Neural cell (in vitro differentiated cells): Measurements from ENCODE around the gene GPR180. TPM values are rescaled to one million over a fixed set of nuclear protein-coding genes. Genes with fewer than 3 reads are reported as not detected.
A peak's percentile ranks its signal among the peaks of the same experiment; 100 is the strongest.

Experiments
- H2AFZ ChIP-seq: fragments of 200-600, 300-800 bp; sonication (generic), shearing (Covaris generic); 2 replicates; pipeline ENCODE4 v1.6.0; 2014; ENCODE audit warnings: low read depth, mild to moderate bottlenecking, antibody characterized with exemption, low read length, moderate library complexity
- H3F3A ChIP-seq: fragments of 200-600 bp; shearing (Covaris generic); 2 replicates; pipeline ENCODE4 v1.6.1; 2016; ENCODE audit warnings: mild to moderate bottlenecking, moderate library complexity, mixed read lengths, antibody characterized with exemption, low read length; ENCODE audit not compliant: insufficient read depth, poor library complexity, severe bottlenecking
- H3K27ac ChIP-seq: fragments of 200-600, 300-800 bp; sonication (generic), shearing (Covaris generic); 2 replicates; pipeline ENCODE4 v1.5.1; 2014; ENCODE audit warnings: mild to moderate bottlenecking, low read length, moderate library complexity
- H3K27me3 ChIP-seq: fragments of 300-800, 200-600 bp; sonication (generic), shearing (Covaris generic); 2 replicates; pipeline ENCODE4 v1.6.0; 2014; ENCODE audit warnings: mild to moderate bottlenecking, low read depth, low read length, moderate library complexity; ENCODE audit not compliant: insufficient read depth
- H3K36me3 ChIP-seq: fragments of 300-800, 200-600 bp; sonication (generic), shearing (Covaris generic); 2 replicates; pipeline ENCODE4 v1.5.1; 2014; ENCODE audit warnings: mild to moderate bottlenecking, antibody characterized with exemption, low read length, moderate library complexity; ENCODE audit not compliant: insufficient read depth
- H3K4me2 ChIP-seq: fragments of 300-800, 200-600 bp; sonication (generic), shearing (Covaris generic); 2 replicates; pipeline ENCODE4 v1.6.0; 2014; ENCODE audit warnings: mild to moderate bottlenecking, low read length
- H3K4me3 ChIP-seq: fragments of 300-800, 200-600 bp; sonication (generic), shearing (Covaris generic); 2 replicates; pipeline ENCODE4 v1.5.1; 2014; ENCODE audit warnings: mild to moderate bottlenecking, low read length, moderate library complexity
- H3K79me2 ChIP-seq: fragments of 200-600 bp; shearing (Covaris generic); replicated peaks from 2 replicates; pipeline ENCODE4 v1.6.0; 2014; ENCODE audit warnings: mild to moderate bottlenecking, low read length, moderate library complexity; ENCODE audit not compliant: insufficient read depth
- H3K9ac ChIP-seq: fragments of 300-800, 200-600 bp; sonication (generic), shearing (Covaris generic); 2 replicates; pipeline ENCODE4 v1.6.1; 2016; ENCODE audit warnings: mild to moderate bottlenecking, low read length, mixed read lengths
- H3K9me2 ChIP-seq: fragments of 200-600 bp; shearing (Covaris generic); 2 replicates; pipeline ENCODE4 v1.6.1; 2016; ENCODE audit warnings: mild to moderate bottlenecking, low read length, mixed read lengths; ENCODE audit not compliant: insufficient read depth
- H3K9me3 ChIP-seq: fragments of 200-600, 300-800 bp; sonication (generic), shearing (Covaris generic); 2 replicates; pipeline ENCODE4 v1.6.1; 2016; ENCODE audit warnings: mild to moderate bottlenecking, mixed run types, low read length, moderate library complexity, mixed read lengths
- H4K20me1 ChIP-seq: fragments of 200-600 bp; shearing (Covaris generic); 2 replicates; pipeline ENCODE4 v1.6.1; 2016; ENCODE audit warnings: mild to moderate bottlenecking, mixed run types; ENCODE audit not compliant: insufficient read depth
- EP300 ChIP-seq: fragments of 450-650 bp; conservative IDR thresholded peaks from 2 replicates; pipeline ENCODE4 v1.6.1; 2014; ENCODE audit warnings: antibody characterized with exemption, mild to moderate bottlenecking, moderate library complexity; ENCODE audit not compliant: poor library complexity, severe bottlenecking
- EZH2 ChIP-seq: fragments of 200-600, 300-800 bp; shearing (Covaris generic), sonication (generic); IDR thresholded peaks from 2 replicates; pipeline ENCODE4 v1.6.1; 2014; ENCODE audit warnings: antibody characterized with exemption, low read length, borderline replicate concordance, mild to moderate bottlenecking; ENCODE audit not compliant: insufficient read depth, poor library complexity, severe bottlenecking
- MXI1 ChIP-seq: fragments of 450-650 bp; conservative IDR thresholded peaks from 2 replicates; pipeline ENCODE4 v1.6.1; 2014; ENCODE audit warnings: antibody characterized with exemption, mild to moderate bottlenecking; ENCODE audit not compliant: poor library complexity, severe bottlenecking
- POLR2AphosphoS5 ChIP-seq: IDR thresholded peaks from 2 replicates; pipeline ENCODE4 v1.6.1; 2012
- RAD21 ChIP-seq: fragments of 450-650 bp; conservative IDR thresholded peaks from 2 replicates; pipeline ENCODE4 v1.6.1; 2014; ENCODE audit warnings: antibody characterized with exemption, mild to moderate bottlenecking, moderate library complexity
- SMC3 ChIP-seq: fragments of 450-650 bp; conservative IDR thresholded peaks from 2 replicates; pipeline ENCODE4 v1.6.1; 2014; ENCODE audit warnings: antibody characterized with exemption, mild to moderate bottlenecking, moderate library complexity; ENCODE audit not compliant: poor library complexity
- TAF1 ChIP-seq: IDR thresholded peaks from 2 replicates; pipeline ENCODE4 v1.6.1; 2012; ENCODE audit warnings: low read depth
- polyA plus RNA-seq: library from polyadenylated mRNA; depleted of rRNA; stranded (reverse); fragments of >200 nt; gene quantifications from 2 replicates; pipeline ENCODE4 v1.2.3, GENCODE V29; 2014
- TF ChIP-seq, protein P1 (sequence below): fragments of 450-650 bp; IDR thresholded peaks from 2 replicates; pipeline ENCODE4 v1.5.1; 2014; ENCODE audit warnings: antibody characterized with exemption, mild to moderate bottlenecking, moderate library complexity; ENCODE audit not compliant: poor library complexity, severe bottlenecking
- TF ChIP-seq, protein P2 (sequence below): IDR thresholded peaks from 2 replicates; pipeline ENCODE4 v1.6.1; 2012; ENCODE audit warnings: borderline replicate concordance

GPR180 gene
- polyA plus RNA-seq, 1 donor from 2014 or later, result 5.7 TPM

DNA sequence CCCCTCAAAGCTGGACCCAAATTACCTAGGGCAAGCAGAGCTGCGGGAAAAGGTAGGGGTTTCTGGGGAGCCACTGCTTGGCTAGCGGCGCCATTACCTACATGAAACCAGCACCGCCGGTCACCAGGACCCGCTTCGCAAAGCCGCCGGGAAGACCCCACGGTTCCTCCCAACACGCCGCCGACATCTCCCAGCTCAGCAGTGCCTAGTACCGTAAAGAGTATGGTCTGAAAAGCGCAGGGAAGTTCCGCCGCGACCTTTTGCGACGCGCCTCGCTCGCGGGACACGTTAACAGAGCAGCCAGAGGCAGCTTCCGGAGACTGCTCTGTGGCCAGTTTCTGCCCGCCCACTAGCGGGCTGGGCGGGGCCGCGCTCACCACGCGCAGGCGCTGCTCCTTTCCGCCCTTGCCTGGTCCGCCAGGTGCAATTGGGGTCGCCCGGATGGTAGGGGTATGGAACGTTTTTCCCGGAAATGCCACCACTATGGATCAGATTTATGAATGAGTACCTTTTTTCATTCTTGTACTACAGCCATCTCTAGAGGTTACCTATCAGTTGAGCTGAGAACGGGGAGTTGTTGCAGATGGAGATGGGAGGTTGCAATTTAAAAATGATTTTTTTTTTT, 5.6 kb upstream of the GPR180 start, which contains the start of gene TGDS (continued):
- peak; percentile 71 for TF ChIP-seq POLR2AphosphoS5
- peak; percentile 34 for TF ChIP-seq SMC3

DNA sequence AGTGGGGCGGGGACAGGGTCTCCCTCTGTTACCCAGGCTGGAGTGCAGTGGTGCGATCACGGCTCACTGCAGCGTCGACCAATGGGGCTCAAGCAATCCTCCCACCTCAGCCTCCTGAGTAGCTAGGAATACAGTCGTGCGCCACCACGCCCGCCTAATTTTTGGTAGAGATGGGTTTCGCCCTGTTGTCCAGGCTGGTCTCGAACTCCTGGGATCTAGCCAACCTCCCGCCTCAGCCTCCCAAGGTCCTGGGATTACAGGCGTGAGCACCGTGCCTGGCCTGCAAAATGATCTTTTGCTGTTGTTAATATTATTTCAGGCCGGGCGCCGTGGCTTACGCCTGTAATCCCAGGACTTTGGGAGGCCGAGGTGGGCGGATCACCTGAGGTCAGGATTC, 5.1 kb upstream of the GPR180 start:
- Histone ChIP-seq H3K9ac (peak overlapping the region; percentile 70), H3K4me2 (peak overlapping the region; percentile 65), H3K9me3 (no peaks in the 10 kb centered on the region), H2AFZ (peak overlapping the region; percentile 93), H3K27ac (peak overlapping the region; percentile 34), H3K27me3 (no peaks in the 10 kb centered on the region), H3K9me2 (no peaks in the 10 kb centered on the region), H4K20me1 (no peaks in the 10 kb centered on the region), H3K4me3 (peak overlapping the region; percentile 91), H3K79me2 (no peaks in the 10 kb centered on the region), H3K36me3 (no peaks in the 10 kb centered on the region), H3F3A (no peaks in the 10 kb centered on the region)
- TF ChIP-seq RAD21 (no peak), MXI1 (no peak), TAF1 (no peak), SMC3 (no peak), EZH2 (no peak), EP300 (no peak), POLR2AphosphoS5 (no peak)
- TF ChIP-seq, protein P1, sequence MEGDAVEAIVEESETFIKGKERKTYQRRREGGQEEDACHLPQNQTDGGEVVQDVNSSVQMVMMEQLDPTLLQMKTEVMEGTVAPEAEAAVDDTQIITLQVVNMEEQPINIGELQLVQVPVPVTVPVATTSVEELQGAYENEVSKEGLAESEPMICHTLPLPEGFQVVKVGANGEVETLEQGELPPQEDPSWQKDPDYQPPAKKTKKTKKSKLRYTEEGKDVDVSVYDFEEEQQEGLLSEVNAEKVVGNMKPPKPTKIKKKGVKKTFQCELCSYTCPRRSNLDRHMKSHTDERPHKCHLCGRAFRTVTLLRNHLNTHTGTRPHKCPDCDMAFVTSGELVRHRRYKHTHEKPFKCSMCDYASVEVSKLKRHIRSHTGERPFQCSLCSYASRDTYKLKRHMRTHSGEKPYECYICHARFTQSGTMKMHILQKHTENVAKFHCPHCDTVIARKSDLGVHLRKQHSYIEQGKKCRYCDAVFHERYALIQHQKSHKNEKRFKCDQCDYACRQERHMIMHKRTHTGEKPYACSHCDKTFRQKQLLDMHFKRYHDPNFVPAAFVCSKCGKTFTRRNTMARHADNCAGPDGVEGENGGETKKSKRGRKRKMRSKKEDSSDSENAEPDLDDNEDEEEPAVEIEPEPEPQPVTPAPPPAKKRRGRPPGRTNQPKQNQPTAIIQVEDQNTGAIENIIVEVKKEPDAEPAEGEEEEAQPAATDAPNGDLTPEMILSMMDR, result no peak
- TF ChIP-seq, protein P2, sequence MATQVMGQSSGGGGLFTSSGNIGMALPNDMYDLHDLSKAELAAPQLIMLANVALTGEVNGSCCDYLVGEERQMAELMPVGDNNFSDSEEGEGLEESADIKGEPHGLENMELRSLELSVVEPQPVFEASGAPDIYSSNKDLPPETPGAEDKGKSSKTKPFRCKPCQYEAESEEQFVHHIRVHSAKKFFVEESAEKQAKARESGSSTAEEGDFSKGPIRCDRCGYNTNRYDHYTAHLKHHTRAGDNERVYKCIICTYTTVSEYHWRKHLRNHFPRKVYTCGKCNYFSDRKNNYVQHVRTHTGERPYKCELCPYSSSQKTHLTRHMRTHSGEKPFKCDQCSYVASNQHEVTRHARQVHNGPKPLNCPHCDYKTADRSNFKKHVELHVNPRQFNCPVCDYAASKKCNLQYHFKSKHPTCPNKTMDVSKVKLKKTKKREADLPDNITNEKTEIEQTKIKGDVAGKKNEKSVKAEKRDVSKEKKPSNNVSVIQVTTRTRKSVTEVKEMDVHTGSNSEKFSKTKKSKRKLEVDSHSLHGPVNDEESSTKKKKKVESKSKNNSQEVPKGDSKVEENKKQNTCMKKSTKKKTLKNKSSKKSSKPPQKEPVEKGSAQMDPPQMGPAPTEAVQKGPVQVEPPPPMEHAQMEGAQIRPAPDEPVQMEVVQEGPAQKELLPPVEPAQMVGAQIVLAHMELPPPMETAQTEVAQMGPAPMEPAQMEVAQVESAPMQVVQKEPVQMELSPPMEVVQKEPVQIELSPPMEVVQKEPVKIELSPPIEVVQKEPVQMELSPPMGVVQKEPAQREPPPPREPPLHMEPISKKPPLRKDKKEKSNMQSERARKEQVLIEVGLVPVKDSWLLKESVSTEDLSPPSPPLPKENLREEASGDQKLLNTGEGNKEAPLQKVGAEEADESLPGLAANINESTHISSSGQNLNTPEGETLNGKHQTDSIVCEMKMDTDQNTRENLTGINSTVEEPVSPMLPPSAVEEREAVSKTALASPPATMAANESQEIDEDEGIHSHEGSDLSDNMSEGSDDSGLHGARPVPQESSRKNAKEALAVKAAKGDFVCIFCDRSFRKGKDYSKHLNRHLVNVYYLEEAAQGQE, result no peak

DNA sequence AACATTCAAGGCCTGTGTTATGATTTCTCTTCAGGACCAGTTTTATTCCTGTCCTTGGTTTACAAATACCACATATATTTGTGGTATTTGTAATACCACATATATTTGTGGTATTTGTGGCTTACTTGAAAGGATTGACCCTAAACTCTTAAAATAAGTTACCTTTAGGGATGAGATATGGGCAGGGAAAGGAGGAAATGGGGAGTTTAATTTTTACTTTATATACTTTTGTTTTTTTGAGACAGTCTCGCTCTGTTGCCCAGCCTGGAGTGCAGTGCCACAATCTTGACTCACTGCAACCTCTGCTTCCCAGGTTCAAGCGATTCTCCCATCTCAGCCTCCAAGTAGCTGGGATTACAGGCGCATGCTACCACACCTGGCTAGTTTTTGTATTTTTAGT, 3.4 kb upstream of the GPR180 start:
- H3K27ac ChIP-seq, result no peak overlapping the region
- no peaks in the 10 kb centered on the region for H3K9me3 ChIP-seq
- H3K4me3 ChIP-seq, result no peak overlapping the region
- peaks cover 3% of the 10 kb centered on the region for H3K79me2 ChIP-seq
- no peak overlapping the region for H3K9ac ChIP-seq
- H2AFZ ChIP-seq, result no peak overlapping the region
- H3K4me2 ChIP-seq, result no peak overlapping the region
- no peaks in the 10 kb centered on the region for H3K9me2 ChIP-seq
- TF ChIP-seq SMC3 (no peak), TAF1 (no peak), MXI1 (no peak), RAD21 (no peak), POLR2AphosphoS5 (no peak), EP300 (no peak)
- TF ChIP-seq, protein P1, result no peak
- TF ChIP-seq, protein P2, result no peak
- no peaks in the 10 kb centered on the region for H3K36me3 ChIP-seq
- no peaks in the 10 kb centered on the region for H4K20me1 ChIP-seq
- H3F3A ChIP-seq, result no peaks in the 10 kb centered on the region
- no peaks in the 10 kb centered on the region for H3K27me3 ChIP-seq
